ENCODE data around the gene TXNDC12.
"Not testable (repeated sequence)": the region's sequence is repeated elsewhere in the genome, so short reads cannot be mapped to it uniquely, and the experiment has no call there.

The TXNDC12 gene

GRCh38 chr1:52055066-52055865 lies at the start of gene TXNDC12:
TXNDC12 (minus strand) TSS chr1:52055191; CDS start chr1:52055096, 95 bp downstream.
- Histone ChIP-seq H3K36me3 (ENCODE audit: insufficient read depth, low read depth, low read length) (peaks cover 43% of the 10 kb centered on the region), H3K9me3 (ENCODE audit: insufficient read depth, low read depth, low read length) (no peaks in the 10 kb centered on the region), H3K4me3 (ENCODE audit: low read length) (peak within 1 kb of the TSS; percentile 99), H3K27me3 (ENCODE audit: insufficient read depth, low read length) (no peaks in the 10 kb centered on the region), H3K9ac (ENCODE audit: low read depth, low read length) (peak within 1 kb of the TSS; percentile 99), H3K4me1 (ENCODE audit: insufficient read depth, low read length) (peaks cover 18% of the 10 kb centered on the region), H3K27ac (ENCODE audit: low read length) (peak within 1 kb of the TSS; percentile 93)

- H3K27me3 ChIP-seq (ENCODE audit: insufficient read depth, low read length) = no peaks in the 10 kb centered on the region
- H3K9me3 ChIP-seq (ENCODE audit: insufficient read depth, low read depth, low read length) = no peaks in the 10 kb centered on the region
- H3K4me3 ChIP-seq (ENCODE audit: low read length) = no peak overlapping the region
- no peaks in the 10 kb centered on the region for H3K4me1 ChIP-seq (ENCODE audit: insufficient read depth, low read length)
- no peak overlapping the region for H3K9ac ChIP-seq (ENCODE audit: low read depth, low read length)
- no peaks in the 10 kb centered on the region for H3K36me3 ChIP-seq (ENCODE audit: insufficient read depth, low read depth, low read length)
- H3K27ac ChIP-seq (ENCODE audit: low read length) = no peak overlapping the region
Measured at GRCh38 chr1:52102336-52103013, 47.5 kb upstream of the TXNDC12 start.

DNA sequence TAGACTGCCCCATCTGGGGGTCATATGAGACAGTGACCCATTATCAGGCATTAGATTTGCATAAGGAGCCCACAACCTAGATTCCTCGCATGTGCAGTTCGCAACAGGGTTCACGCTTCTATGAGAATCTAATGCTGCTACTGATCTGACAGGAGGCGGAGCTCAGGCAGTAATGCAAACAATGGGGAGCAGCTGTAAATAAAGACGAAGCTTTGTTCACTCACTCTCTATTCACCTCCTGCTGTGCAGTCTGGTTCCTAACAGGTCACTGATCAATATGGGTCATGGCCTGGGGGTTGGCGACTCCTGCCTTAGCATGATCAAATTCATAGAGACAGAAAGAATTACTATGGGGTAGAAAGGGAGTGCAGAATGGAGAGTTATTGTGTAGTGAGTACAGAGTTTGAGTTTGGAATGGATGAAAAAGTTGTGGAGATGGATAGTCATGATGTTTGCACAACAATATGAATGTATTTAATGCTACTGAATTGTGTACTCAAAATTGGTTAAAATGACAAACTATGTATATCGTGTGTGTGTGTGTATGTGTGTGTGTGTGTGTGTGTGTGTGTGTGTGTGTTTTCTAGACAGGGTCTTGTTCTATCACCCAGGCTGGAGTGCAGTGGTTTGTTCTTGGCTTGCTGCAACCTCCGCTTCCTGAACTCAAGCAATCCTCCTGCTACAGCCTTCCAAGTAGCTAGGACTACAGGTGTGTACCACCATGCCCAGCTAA lies 43.3 kb upstream of the TXNDC12 start:
- Histone ChIP-seq H3K27me3 (ENCODE audit: insufficient read depth, low read length) (no peaks in the 10 kb centered on the region), H3K9me3 (ENCODE audit: insufficient read depth, low read depth, low read length) (no peaks in the 10 kb centered on the region)

GRCh38 chr1:52096216-52096615 lies 41.2 kb upstream of the TXNDC12 start:
- peaks cover 5% of the 10 kb centered on the region for H3K36me3 ChIP-seq (ENCODE audit: insufficient read depth, low read depth, low read length)
- no peaks in the 10 kb centered on the region for H3K27me3 ChIP-seq (ENCODE audit: insufficient read depth, low read length)
- no peak overlapping the region for H3K4me3 ChIP-seq (ENCODE audit: low read length)
- no peak overlapping the region for H3K27ac ChIP-seq (ENCODE audit: low read length)
- no peaks in the 10 kb centered on the region for H3K4me1 ChIP-seq (ENCODE audit: insufficient read depth, low read length)
- H3K9me3 ChIP-seq (ENCODE audit: insufficient read depth, low read depth, low read length) = no peaks in the 10 kb centered on the region; the same call in 1 of the 2 replicates
- no peak overlapping the region for H3K9ac ChIP-seq (ENCODE audit: low read depth, low read length)

More for the DNA sequence above, 43.3 kb upstream of the TXNDC12 start:
- no peak overlapping the region for H3K4me3 ChIP-seq (ENCODE audit: low read length)
- no peaks in the 10 kb centered on the region for H3K36me3 ChIP-seq (ENCODE audit: insufficient read depth, low read depth, low read length)
- no peak overlapping the region for H3K27ac ChIP-seq (ENCODE audit: low read length)
- no peaks in the 10 kb centered on the region for H3K4me1 ChIP-seq (ENCODE audit: insufficient read depth, low read length)
- H3K9ac ChIP-seq (ENCODE audit: low read depth, low read length) = no peak overlapping the region

GRCh38 chr1:52094300-52094699 lies 39.3 kb upstream of the TXNDC12 start:
- peaks cover 24% of the 10 kb centered on the region for H3K36me3 ChIP-seq (ENCODE audit: insufficient read depth, low read depth, low read length)
- not testable (repeated sequence) for H3K9ac ChIP-seq (ENCODE audit: low read depth, low read length); H3K27ac ChIP-seq (ENCODE audit: low read length); H3K9me3 ChIP-seq (ENCODE audit: insufficient read depth, low read depth, low read length); H3K4me1 ChIP-seq (ENCODE audit: insufficient read depth, low read length); H3K27me3 ChIP-seq (ENCODE audit: insufficient read depth, low read length); H3K4me3 ChIP-seq (ENCODE audit: low read length)

- H3K9me3 ChIP-seq (ENCODE audit: insufficient read depth, low read depth, low read length); H3K4me3 ChIP-seq (ENCODE audit: low read length); H3K27ac ChIP-seq (ENCODE audit: low read length); H3K4me1 ChIP-seq (ENCODE audit: insufficient read depth, low read length); H3K9ac ChIP-seq (ENCODE audit: low read depth, low read length); H3K27me3 ChIP-seq (ENCODE audit: insufficient read depth, low read length): not testable (repeated sequence)
- peaks cover 70% of the 10 kb centered on the region for H3K36me3 ChIP-seq (ENCODE audit: insufficient read depth, low read depth, low read length)
Measured at GRCh38 chr1:52087892-52088291, 32.9 kb upstream of the TXNDC12 start.

GRCh38 chr1:52080014-52080415 lies 25.0 kb upstream of the TXNDC12 start:
- no peak overlapping the region for H3K27ac ChIP-seq (ENCODE audit: low read length)

GRCh38 chr1:52077277-52077676 lies 22.3 kb upstream of the TXNDC12 start:
- peaks cover 43% of the 10 kb centered on the region for H3K36me3 ChIP-seq (ENCODE audit: insufficient read depth, low read depth, low read length)
- H3K4me3 ChIP-seq (ENCODE audit: low read length) = not testable (repeated sequence)

More at GRCh38 chr1:52080014-52080415, 25.0 kb upstream of the TXNDC12 start:
- Histone ChIP-seq H3K9ac (ENCODE audit: low read depth, low read length) (no peak overlapping the region), H3K4me1 (ENCODE audit: insufficient read depth, low read length) (no peaks in the 10 kb centered on the region), H3K4me3 (ENCODE audit: low read length) (no peak overlapping the region), H3K9me3 (ENCODE audit: insufficient read depth, low read depth, low read length) (no peaks in the 10 kb centered on the region), H3K36me3 (ENCODE audit: insufficient read depth, low read depth, low read length) (peaks cover 51% of the 10 kb centered on the region), H3K27me3 (ENCODE audit: insufficient read depth, low read length) (no peaks in the 10 kb centered on the region)

DNA sequence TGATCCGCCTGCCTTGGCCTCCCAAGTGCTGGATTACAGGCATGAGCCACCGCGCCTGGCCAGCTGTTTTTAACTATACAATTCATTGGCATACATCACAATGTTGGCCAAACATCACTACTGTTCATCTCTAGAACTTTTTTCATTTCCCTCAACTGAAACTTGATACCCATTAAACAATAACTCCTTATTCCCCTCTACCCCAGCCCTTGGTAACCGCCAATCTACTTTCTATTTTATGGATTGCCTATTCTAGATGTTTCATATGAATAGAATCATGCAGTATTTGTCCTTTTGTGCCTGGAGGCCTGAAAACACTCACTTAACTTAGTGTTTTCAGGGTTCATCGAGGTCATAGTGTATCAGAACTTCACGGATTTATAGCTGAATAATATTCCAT lies 17.3 kb upstream of the TXNDC12 start:
- H3K9me3 ChIP-seq (ENCODE audit: insufficient read depth, low read depth, low read length) = no peaks in the 10 kb centered on the region
- no peak overlapping the region for H3K9ac ChIP-seq (ENCODE audit: low read depth, low read length)
- H3K4me1 ChIP-seq (ENCODE audit: insufficient read depth, low read length) = no peaks in the 10 kb centered on the region
- H3K4me3 ChIP-seq (ENCODE audit: low read length) = no peak overlapping the region
- no peaks in the 10 kb centered on the region for H3K27me3 ChIP-seq (ENCODE audit: insufficient read depth, low read length)
- H3K36me3 ChIP-seq (ENCODE audit: insufficient read depth, low read depth, low read length) = peaks cover 63% of the 10 kb centered on the region
- H3K27ac ChIP-seq (ENCODE audit: low read length) = no peak overlapping the region

More at GRCh38 chr1:52077277-52077676, 22.3 kb upstream of the TXNDC12 start:
- H3K9me3 ChIP-seq (ENCODE audit: insufficient read depth, low read depth, low read length); H3K27ac ChIP-seq (ENCODE audit: low read length); H3K9ac ChIP-seq (ENCODE audit: low read depth, low read length); H3K27me3 ChIP-seq (ENCODE audit: insufficient read depth, low read length); H3K4me1 ChIP-seq (ENCODE audit: insufficient read depth, low read length): not testable (repeated sequence)

DNA sequence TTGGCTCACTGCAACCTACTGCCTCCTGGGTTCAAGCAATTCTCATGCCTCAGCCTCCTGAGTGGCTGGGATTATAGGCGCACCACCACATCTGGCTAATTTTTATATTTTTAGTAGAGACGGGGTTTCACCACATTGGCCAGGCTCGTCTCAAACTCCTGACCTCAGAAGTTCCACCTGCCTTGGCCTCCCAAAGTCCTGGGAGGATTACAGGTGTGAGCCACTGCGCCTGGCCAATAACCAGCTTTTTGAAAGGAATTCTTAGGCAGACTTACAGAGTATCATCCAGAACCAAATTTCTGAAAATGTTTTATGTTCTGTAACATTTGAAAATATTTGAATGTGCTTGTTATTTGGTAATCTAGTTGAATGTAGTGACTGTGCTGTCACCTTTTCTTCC lies 15.7 kb upstream of the TXNDC12 start:
- Histone ChIP-seq H3K4me3 (ENCODE audit: low read length) (no peak overlapping the region), H3K9ac (ENCODE audit: low read depth, low read length) (no peak overlapping the region), H3K4me1 (ENCODE audit: insufficient read depth, low read length) (no peaks in the 10 kb centered on the region), H3K36me3 (ENCODE audit: insufficient read depth, low read depth, low read length) (peaks cover 70% of the 10 kb centered on the region), H3K27me3 (ENCODE audit: insufficient read depth, low read length) (no peaks in the 10 kb centered on the region), H3K27ac (ENCODE audit: low read length) (no peak overlapping the region), H3K9me3 (ENCODE audit: insufficient read depth, low read depth, low read length) (no peaks in the 10 kb centered on the region)

DNA sequence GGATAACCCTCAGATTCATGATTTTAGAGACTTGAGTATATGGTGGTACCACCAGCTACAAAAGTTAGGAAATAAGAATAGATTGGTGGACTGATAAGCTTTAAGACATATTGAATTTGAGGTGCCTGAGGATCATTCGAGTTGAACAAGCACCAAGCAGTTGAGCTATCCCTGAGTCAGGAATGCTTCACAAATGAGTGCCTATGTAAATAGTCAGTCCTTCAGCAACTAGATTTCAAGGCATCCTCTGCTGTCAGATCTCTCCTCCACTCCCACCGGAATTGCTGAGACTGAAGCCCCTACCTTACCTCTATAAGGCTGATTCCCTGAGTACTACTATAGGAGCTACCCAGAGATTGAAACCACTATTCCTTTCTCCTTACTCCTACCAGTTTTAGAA lies 8.2 kb upstream of the TXNDC12 start:
- no peaks in the 10 kb centered on the region for H3K9me3 ChIP-seq (ENCODE audit: insufficient read depth, low read depth, low read length)
- no peaks in the 10 kb centered on the region for H3K27me3 ChIP-seq (ENCODE audit: insufficient read depth, low read length)
- H3K27ac ChIP-seq (ENCODE audit: low read length) = no peak overlapping the region
- no peak overlapping the region for H3K9ac ChIP-seq (ENCODE audit: low read depth, low read length)
- H3K4me3 ChIP-seq (ENCODE audit: low read length) = no peak overlapping the region
- H3K4me1 ChIP-seq (ENCODE audit: insufficient read depth, low read length) = peaks cover under 1% of the 10 kb centered on the region; the same call in 1 of the 2 replicates
- H3K36me3 ChIP-seq (ENCODE audit: insufficient read depth, low read depth, low read length) = peaks cover 89% of the 10 kb centered on the region
